ENCODE results near the gene MME. TPM values are rescaled to one million over a fixed set of nuclear protein-coding genes. Genes with fewer than 3 reads are reported as not detected.

MME gene
- total RNA-seq, 1 donor from 2014 or later = 11.6 TPM

- no peak for DNase-seq (ENCODE audit: extremely low read depth, low read depth, low spot score)
Measured at GRCh38 chr3:155135003-155135402, 54.9 kb downstream of the MME start.

GRCh38 chr3:155138677-155139076, 58.6 kb downstream of the MME start:
- no peak for DNase-seq (ENCODE audit: extremely low read depth, low read depth, low spot score)

DNA sequence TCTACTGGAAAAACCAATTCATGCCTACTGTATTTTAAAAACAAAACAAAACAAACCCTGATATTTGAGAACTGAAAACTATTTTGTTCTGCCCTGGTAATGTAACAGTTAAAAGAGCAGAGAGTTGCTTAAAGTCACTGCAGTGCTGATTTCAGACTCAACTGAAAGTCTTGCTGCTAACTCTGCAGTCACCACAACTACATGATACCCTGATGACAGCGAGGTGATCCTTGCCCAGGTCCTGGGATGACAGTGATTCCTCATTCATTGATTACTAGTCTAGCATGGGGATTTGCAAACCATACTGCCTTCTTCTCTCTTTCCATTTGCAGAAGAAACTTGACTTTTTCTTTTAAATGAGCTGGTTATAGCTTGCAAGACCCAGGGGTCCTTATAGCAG, 67.5 kb downstream of the MME start:
- DNase-seq (ENCODE audit: extremely low read depth, low read depth, low spot score) = no peak

- no peak for DNase-seq (ENCODE audit: extremely low read depth, low read depth, low spot score)
Measured at GRCh38 chr3:155149494-155149893, 69.4 kb downstream of the MME start.

GRCh38 chr3:155153242-155154186, 73.4 kb downstream of the MME start:
- DNase-seq (ENCODE audit: extremely low read depth, low read depth, low spot score) = no peak

GRCh38 chr3:155154255-155154654, 74.1 kb downstream of the MME start:
- no peak for DNase-seq (ENCODE audit: extremely low read depth, low read depth, low spot score)

DNA sequence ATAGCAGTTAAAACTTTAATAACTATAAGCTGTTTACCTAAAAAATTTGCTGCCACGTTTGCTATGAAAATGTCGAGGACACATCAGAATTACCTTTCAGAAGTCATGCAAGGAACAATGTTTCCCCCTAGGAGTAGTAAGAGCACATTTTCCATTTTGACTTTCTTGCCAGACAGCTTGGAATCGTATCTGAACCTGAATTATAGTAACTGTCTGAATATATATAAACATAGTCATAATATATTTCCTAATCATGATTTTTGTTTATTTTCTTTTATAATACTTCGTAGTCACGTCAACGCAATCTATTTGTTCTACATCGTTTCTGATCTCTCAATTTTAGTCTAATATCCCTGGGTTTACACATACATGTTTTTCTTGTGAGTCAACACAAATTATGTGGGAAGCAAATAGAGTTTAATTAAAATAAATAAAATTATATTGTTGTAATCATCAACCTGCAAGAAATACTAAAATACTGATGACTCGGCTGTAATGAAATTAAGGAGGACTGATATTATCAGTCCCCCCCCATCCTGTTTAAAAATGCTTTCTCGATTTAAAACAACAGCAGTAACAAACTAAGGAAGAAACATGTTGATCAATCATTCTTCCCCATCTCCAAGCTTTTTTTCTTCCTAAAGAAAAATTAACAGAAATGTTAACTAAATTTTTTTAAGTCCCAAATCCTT, 78.4 kb downstream of the MME start:
- DNase-seq (ENCODE audit: extremely low read depth, low read depth, low spot score) = no peak

DNA sequence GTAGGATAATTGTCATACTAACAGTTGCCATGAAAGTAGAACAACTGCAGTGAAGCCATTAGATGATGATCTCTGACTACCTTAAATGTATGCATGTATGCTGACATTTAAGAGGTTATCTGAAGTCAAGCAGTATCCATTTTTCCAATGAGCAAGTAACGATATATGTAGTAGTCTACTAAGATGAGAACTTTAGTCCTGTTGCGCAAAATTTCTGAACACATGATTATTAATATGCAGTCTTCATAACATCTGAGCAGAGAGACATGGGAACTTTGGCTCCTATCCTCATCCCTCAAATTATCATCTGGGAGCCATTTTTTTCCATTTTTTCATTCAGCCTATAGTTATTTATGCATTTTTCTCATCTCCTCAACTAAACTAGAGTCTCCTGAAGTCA, 79.2 kb downstream of the MME start:
- DNase-seq (ENCODE audit: extremely low read depth, low read depth, low spot score) = no peak

DNA sequence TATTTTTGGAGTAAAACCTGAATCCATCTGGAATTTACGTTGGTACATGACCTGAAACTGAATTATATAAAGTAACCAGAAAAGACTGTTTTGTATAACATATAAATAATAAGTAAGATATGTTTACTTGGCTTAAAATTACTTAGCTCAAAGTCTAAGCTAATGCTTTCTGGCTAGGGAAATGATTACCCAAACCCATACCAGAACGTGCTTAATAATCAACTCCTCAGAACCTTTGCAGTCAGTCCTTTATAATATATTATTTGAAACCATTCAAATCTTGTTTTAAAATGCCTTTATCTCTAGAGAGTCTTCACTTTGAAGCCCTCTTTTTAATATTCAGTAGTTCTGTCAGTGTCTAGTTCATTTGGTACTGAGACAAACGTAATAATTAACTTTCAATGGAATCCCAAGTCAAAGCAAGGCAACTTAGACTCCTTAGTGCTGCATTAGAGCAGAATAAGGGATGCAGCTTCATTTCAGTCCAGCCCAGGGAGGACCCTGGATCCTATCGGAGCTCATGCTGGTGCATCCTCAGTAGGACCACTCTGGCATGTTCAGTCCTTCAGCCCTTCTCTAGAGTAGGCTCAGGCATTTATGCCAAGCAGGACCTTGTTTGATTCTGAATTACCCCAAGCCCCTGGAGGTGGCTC, 81.6 kb downstream of the MME start:
- no peak for DNase-seq (ENCODE audit: extremely low read depth, low read depth, low spot score)

- DNase-seq (ENCODE audit: extremely low read depth, low read depth, low spot score) = no peak
Measured at GRCh38 chr3:155164306-155164705, 84.2 kb downstream of the MME start.

GRCh38 chr3:155166441-155166840, 86.3 kb downstream of the MME start:
- DNase-seq (ENCODE audit: extremely low read depth, low read depth, low spot score) = no peak

DNA sequence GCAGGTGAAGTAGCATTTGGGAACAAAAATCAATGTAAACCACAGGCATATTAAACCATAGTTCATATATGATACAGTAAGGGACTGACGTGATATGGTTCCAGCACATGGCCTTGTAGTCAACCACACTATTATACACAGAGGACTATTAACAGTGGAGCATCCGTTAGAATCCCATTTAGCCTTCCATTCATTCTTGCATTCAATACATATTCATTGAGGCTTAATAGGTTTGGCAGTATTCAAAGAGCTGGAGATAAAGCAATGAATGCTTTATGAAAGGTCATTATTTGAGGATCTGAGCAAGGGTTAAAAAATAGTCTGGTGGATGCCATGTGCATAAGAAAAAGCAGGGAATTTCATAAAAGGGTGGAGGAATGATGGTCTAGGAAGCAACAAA, 89.1 kb downstream of the MME start:
- no peak for DNase-seq (ENCODE audit: extremely low read depth, low read depth, low spot score)

GRCh38 chr3:155173771-155174170, 93.7 kb downstream of the MME start:
- no peak for DNase-seq (ENCODE audit: extremely low read depth, low read depth, low spot score)

DNA sequence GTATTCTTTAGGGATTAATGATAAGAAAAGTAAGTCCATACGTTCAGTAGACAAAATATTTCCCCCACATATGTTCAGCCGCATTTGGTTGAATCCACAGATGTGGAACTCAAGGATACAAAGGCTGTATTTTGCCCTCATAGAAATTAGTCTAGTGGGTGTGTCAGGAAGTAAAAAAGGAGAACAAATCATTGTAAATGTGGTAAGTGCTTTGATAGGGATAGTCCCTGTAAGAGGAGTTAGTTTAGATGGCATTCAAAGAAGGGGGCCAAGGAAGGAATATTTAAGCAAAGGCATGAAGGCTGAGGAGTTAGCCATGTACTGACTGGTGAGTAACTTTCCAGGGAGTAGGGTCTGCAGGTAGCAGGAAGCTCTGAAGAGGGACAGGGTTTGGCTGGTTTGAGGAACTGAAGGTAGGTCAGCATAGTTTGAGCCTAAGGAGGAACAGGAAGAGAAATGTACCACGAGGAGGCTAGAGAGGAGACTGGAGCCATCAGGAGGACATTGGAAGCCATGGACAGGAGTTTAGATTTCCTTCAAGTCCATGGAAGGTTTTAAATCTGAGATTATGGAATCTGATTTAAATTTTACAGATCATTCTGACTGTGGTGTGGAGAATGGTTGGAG, 98.8 kb downstream of the MME start:
- DNase-seq (ENCODE audit: extremely low read depth, low read depth, low spot score) = no peak

DNA sequence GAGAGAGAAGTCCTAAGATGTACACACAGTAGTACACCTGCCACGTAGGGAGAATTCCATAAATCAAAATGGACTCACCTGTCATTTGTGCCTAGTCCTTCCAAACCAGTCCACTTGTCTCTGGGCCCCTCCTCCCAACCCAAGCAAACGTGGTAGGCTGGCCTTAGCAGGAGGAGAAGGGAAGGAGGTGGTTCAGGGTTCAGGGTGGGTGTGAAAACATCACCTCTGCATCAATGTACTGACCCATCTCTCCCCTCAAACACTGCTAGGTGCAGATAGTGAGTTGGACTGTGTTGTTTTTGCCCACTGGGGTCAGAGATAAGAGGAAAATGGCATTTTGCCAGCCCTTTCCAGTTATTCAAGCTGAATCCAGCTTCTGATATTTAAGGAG, 99.3 kb downstream of the MME start:
- DNase-seq (ENCODE audit: extremely low read depth, low read depth, low spot score) = no peak

GRCh38 chr3:155179966-155180757, 100.0 kb downstream of the MME start:
- DNase-seq (ENCODE audit: extremely low read depth, low read depth, low spot score) = no peak

DNA sequence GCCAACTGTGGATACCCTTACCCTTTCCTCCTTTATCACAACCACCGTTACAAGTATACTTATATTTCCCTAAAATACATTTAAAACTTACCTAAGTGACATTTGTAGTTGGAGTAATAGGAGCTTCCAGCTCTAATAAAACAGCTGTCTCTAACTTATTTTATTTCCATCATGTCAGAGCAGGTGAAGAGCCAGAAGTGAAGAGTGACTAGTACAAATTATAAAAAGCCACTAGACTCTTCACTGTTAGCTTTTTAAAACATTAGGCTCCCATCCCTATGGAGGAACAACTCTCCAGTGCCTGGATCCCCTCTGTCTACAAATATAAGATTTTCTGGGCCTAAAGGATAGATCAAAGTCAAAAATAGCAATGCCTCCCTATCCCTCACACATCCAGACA, 102.3 kb downstream of the MME start:
- no peak for DNase-seq (ENCODE audit: extremely low read depth, low read depth, low spot score)

DNA sequence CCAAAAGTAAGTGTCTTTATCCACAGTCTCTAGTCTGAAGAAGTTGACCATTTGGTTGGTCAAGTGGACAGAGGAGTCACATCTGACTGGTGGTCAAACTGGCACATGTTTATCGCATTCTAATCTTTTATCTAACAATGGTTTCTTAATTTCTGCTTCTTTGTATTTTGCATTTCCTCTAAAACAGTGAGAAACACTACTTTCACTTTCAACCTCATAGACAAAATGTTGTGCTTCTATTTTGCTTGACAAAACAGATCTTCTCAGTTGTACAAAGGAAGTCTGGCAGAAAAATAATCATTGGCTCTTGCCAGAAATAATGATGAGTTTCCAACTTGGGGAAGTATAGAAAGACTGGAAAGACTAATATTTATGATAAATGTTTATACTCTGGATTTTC, 103.9 kb downstream of the MME start:
- DNase-seq (ENCODE audit: extremely low read depth, low read depth, low spot score) = no peak

DNA sequence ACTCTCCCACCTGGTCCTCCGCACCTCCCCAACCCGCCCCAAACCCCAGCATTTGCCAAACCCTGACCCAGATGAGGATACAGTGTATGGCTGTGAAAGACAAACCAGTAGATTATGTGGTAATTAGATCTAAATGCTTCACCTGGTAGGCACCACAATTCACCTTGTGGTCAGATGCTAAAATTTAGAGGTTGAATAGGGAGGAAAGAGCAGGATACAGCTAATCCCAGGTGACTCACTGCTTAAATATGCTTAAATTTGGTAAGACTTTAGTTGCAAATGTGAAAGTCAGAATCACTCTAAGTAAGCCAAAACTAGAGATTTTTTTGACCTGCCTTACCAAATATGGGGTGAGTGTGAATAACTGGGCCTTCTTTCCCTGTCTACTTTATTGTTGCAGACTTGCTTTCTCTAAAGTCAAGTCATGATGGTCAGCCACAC, 105.5 kb downstream of the MME start:
- DNase-seq (ENCODE audit: extremely low read depth, low read depth, low spot score) = no peak

DNA sequence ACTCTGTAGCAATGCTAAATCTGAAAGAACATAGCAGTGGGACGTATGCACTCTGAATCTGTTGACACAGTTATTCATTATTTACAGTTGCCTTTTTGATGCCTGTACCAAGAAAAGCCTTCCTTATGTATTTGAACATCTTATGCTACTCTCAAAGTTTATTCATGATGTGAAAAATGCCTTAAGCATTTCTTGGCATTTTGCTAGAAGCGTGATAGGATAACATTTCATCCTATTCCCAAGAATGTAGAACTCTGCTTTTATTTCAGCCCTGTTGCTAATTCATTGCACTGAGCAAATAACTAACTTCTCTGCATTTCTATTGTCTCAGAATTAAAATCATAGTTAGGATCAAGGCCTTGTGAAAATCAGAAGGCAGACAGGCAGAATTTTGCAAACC, 107.9 kb downstream of the MME start:
- DNase-seq (ENCODE audit: extremely low read depth, low read depth, low spot score) = no peak
